Keratinocyte (primary cell): ENCODE data around the gene BCL6B. TPM values are rescaled to one million over a fixed set of nuclear protein-coding genes. Genes with fewer than 3 reads are reported as not detected.

Experiments used
- DNase-seq: peaks from one replicate; pipeline ENCODE4 v3.0.0-alpha.2; 2011; ENCODE audit warnings: low read depth, missing footprints, low spot score
- FAIRE-seq: peaks from 2 replicates; lab custom pipeline; 2011; peaks lifted over from hg19 to GRCh38; lab: Jason Lieb, UNC
- H2AFZ ChIP-seq: 2 replicates; pipeline ENCODE4 v1.6.0; 2012; ENCODE audit warnings: low read length, control low read depth, inconsistent platforms; ENCODE audit not compliant: control insufficient read depth
- H3K27ac ChIP-seq: 2 replicates; pipeline ENCODE4 v1.5.1; 2011; ENCODE audit warnings: low read length; ENCODE audit not compliant: control insufficient read depth, insufficient read depth
- H3K27me3 ChIP-seq: 3 replicates; pipeline ENCODE4 v1.6.0; 2011; ENCODE audit warnings: low read length; ENCODE audit not compliant: control insufficient read depth, insufficient read depth; ENCODE audit errors: extremely low read depth
- H3K36me3 ChIP-seq, 2 experiments: 2 replicates in 1 of 2; 3 replicates in 1 of 2; pipeline ENCODE4 v1.5.1; 2011; ENCODE audit warnings: low read length in 2 of 2, mild to moderate bottlenecking in 1 of 2; ENCODE audit not compliant: control insufficient read depth in 2 of 2, insufficient read depth in 2 of 2; ENCODE audit errors: extremely low read depth in 1 of 2
- H3K4me1 ChIP-seq: 3 replicates; pipeline ENCODE4 v1.5.1; 2011; ENCODE audit warnings: low read length; ENCODE audit not compliant: control insufficient read depth, insufficient read depth; ENCODE audit errors: extremely low read depth
- H3K4me2 ChIP-seq: 3 replicates; pipeline ENCODE4 v1.6.0; 2011; ENCODE audit warnings: low read depth, low read length; ENCODE audit not compliant: control insufficient read depth, insufficient read depth; ENCODE audit errors: extremely low read depth
- H3K4me3 ChIP-seq, 3 experiments: fragments of 200-600 bp in 1 of 3; sonication (generic) in 1 of 3; 2 replicates in 2 of 3; 3 replicates in 1 of 3; pipeline ENCODE4 v1.5.1; 2011 to 2016; ENCODE audit warnings: low read length in 3 of 3, mild to moderate bottlenecking in 3 of 3, control low read depth in 2 of 3, inconsistent platforms in 1 of 3, low read depth in 1 of 3, mixed read lengths in 1 of 3, mixed run types in 1 of 3, moderate library complexity in 1 of 3; ENCODE audit not compliant: control insufficient read depth in 2 of 3, insufficient read depth in 2 of 3; ENCODE audit errors: extremely low read depth in 1 of 3
- H3K79me2 ChIP-seq: 2 replicates; pipeline ENCODE4 v1.6.0; 2012; ENCODE audit warnings: low read length; ENCODE audit not compliant: control insufficient read depth, insufficient read depth
- H3K9ac ChIP-seq: 3 replicates; pipeline ENCODE4 v1.6.0; 2011; ENCODE audit warnings: low read length; ENCODE audit not compliant: control insufficient read depth, insufficient read depth; ENCODE audit errors: extremely low read depth
- H3K9me1 ChIP-seq: 3 replicates; pipeline ENCODE4 v1.6.0; 2011; ENCODE audit warnings: low read length; ENCODE audit not compliant: control insufficient read depth, insufficient read depth; ENCODE audit errors: extremely low read depth
- H3K9me3 ChIP-seq: 2 replicates; pipeline ENCODE4 v1.5.1; 2012; ENCODE audit warnings: low read depth, low read length; ENCODE audit not compliant: control insufficient read depth
- H4K20me1 ChIP-seq: 3 replicates; pipeline ENCODE4 v1.6.0; 2011; ENCODE audit warnings: low read length; ENCODE audit not compliant: control insufficient read depth, insufficient read depth; ENCODE audit errors: extremely low read depth
- EZH2 ChIP-seq: IDR thresholded peaks from one replicate; pipeline ENCODE4 v1.6.1; 2012; ENCODE audit warnings: inconsistent platforms, mild to moderate bottlenecking, low read length, moderate library complexity
- dilution Hi-C: fragments of 300-500 bp; cut with MboI; formaldehyde crosslinking; loops from one replicate; pipeline ENCODE4 v1.7.0; 2020; ENCODE audit warnings: low sequenced_read_pairs; ENCODE audit not compliant: extremely low pct_ligation_motif_present
- polyA plus RNA-seq, 5 experiments: library from polyadenylated mRNA; depleted of rRNA in 3 of 5; stranded (reverse) in 3 of 5; stranded (forward) in 1 of 5; unstranded in 1 of 5; fragments of >200 nt; gene quantifications; 1 replicate in 1 of 5; 2 replicates in 3 of 5; 3 replicates in 1 of 5; pipeline versions ENCODE4 v1.2.1 to v1.2.3, GENCODE V29; 2011 to 2012; ENCODE audit warnings: missing spikeins in 2 of 5, low read depth in 1 of 5, low replicate concordance in 1 of 5
- TF ChIP-seq, protein P1 (sequence below), 3 experiments: IDR thresholded peaks in 1 of 3; conservative IDR thresholded peaks in 1 of 3; optimal IDR thresholded peaks in 1 of 3; 2 replicates in 2 of 3; 3 replicates in 1 of 3; pipeline versions ENCODE3 to v1.5.1; 2011; ENCODE audit warnings: low read length in 3 of 3, mild to moderate bottlenecking in 3 of 3, moderate library complexity in 2 of 3, control low read depth in 1 of 3, inconsistent platforms in 1 of 3; ENCODE audit not compliant: insufficient read depth in 2 of 3; ENCODE audit errors: extremely low read depth in 1 of 3

BCL6B gene
- polyA plus RNA-seq, 1 donor (not counting 4 experiments of a cell fraction or from before 2014, with no cell fraction given), result not detected

- peak overlapping the region in 2 of 3 experiments; percentile 14 to 21 for H3K4me3 ChIP-seq
- peak overlapping the region; percentile 43 for H2AFZ ChIP-seq
- TF ChIP-seq, protein P1, sequence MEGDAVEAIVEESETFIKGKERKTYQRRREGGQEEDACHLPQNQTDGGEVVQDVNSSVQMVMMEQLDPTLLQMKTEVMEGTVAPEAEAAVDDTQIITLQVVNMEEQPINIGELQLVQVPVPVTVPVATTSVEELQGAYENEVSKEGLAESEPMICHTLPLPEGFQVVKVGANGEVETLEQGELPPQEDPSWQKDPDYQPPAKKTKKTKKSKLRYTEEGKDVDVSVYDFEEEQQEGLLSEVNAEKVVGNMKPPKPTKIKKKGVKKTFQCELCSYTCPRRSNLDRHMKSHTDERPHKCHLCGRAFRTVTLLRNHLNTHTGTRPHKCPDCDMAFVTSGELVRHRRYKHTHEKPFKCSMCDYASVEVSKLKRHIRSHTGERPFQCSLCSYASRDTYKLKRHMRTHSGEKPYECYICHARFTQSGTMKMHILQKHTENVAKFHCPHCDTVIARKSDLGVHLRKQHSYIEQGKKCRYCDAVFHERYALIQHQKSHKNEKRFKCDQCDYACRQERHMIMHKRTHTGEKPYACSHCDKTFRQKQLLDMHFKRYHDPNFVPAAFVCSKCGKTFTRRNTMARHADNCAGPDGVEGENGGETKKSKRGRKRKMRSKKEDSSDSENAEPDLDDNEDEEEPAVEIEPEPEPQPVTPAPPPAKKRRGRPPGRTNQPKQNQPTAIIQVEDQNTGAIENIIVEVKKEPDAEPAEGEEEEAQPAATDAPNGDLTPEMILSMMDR (optimal IDR thresholded peaks at IDR 0.05 in 1 of 3, IDR thresholded peaks at IDR 0.05 in 1 of 3, conservative IDR thresholded peaks at IDR 0.05 in 1 of 3; ENCODE audit: extremely low read depth in 1 of 3, insufficient read depth in 2 of 3, low read length in 3 of 3), result no peak
- TF ChIP-seq EZH2, result peak; percentile 72
- peaks cover 2% of the 10 kb centered on the region for H3K9me1 ChIP-seq
- dilution Hi-C loops, result no loop called here
- H3K79me2 ChIP-seq, result peaks cover 4% of the 10 kb centered on the region
- no peaks in the 10 kb centered on the region for H3K9me3 ChIP-seq
- peaks cover 21% of the 10 kb centered on the region for H3K27me3 ChIP-seq
- peak overlapping the region; percentile 60 for H3K4me2 ChIP-seq
- peaks cover 31% of the 10 kb centered on the region for H3K4me1 ChIP-seq
- peak overlapping the region; percentile 37 for H3K9ac ChIP-seq
- FAIRE-seq (no peak), DNase-seq (no peak)
- no peaks in the 10 kb centered on the region for H3K36me3 ChIP-seq
- no peaks in the 10 kb centered on the region for H4K20me1 ChIP-seq
- no peak overlapping the region for H3K27ac ChIP-seq
Measured at GRCh38 chr17:7043182-7043496, 20.3 kb downstream of the BCL6B start.

DNA sequence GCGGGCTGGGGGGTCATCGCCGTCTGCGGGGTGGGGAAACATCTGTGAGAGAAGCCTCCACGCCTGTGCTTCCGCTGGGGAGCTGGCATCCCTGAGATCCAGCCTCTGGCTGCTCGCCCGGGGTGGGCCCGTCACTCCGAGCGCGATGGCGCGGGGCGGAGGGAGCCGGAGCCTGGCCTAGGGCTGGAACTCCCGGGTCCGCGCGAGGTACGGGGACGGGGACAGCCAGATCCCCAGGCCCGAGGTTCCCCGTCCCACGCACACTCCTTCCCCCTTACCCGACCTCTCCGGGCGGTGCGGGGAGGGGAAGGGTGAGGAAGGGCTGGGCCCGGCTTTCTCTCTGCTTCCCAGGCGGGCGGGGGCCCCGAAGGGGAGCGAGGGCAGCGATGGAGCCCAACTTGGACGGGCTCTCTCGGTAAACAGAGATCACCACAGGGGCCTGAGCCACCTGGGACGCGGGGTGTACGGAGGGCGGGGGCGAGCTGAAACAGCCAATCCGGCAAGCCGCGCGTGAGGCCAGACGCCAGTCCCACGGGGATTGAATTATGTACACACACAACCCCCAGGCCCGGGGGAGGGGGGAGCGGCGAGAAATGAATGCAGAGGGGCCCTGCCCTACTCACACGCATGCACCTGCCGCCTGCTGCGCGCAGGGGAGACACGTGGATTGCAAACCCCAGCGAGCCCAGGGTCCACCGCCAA lies 20.8 kb downstream of the BCL6B start, which contains the start of gene SLC16A11:
TSS of gene SLC16A11 (minus strand) at position 596 of the 702 bp plus-strand sequence. CDS start at position 17, 579 bp downstream.
- Histone ChIP-seq H3K9ac (peak within 1 kb of the TSS; percentile 37), H3K4me1 (peaks cover 31% of the 10 kb centered on the region), H3K4me3 (peak within 1 kb of the TSS; percentile 21 to 46 (median 35)), H3K9me3 (no peaks in the 10 kb centered on the region), H3K4me2 (peak within 1 kb of the TSS; percentile 60), H2AFZ (peak within 1 kb of the TSS; percentile 43), H3K79me2 (no peaks in the 10 kb centered on the region), H3K36me3 (no peaks in the 10 kb centered on the region), H4K20me1 (no peaks in the 10 kb centered on the region), H3K9me1 (no peaks in the 10 kb centered on the region), H3K27me3 (peaks cover 21% of the 10 kb centered on the region), H3K27ac (no peak within 1 kb of the TSS)
- TF ChIP-seq, protein P1 (optimal IDR thresholded peaks at IDR 0.05 in 1 of 3, IDR thresholded peaks at IDR 0.05 in 1 of 3, conservative IDR thresholded peaks at IDR 0.05 in 1 of 3; ENCODE audit: extremely low read depth in 1 of 3, insufficient read depth in 2 of 3, low read length in 3 of 3), result no peak
- no peak for TF ChIP-seq EZH2
- dilution Hi-C loops, result no loop called here
- DNase-seq (no peak), FAIRE-seq (no peak)
